Measurements from ENCODE around the gene TUBGCP5. TPM values are rescaled to one million over a fixed set of nuclear protein-coding genes. Genes with fewer than 3 reads are reported as not detected.

Gene TUBGCP5
- polyA plus RNA-seq, 1 experiment = 10.9 TPM

- ChIA-PET CTCF (no interaction called here), POLR2A (no interaction called here)
- Histone ChIP-seq H3K27me3 (ENCODE audit: control insufficient read depth, insufficient read depth, low read length) (no peaks in the 10 kb centered on the region), H3K36me3 (ENCODE audit: control insufficient read depth, insufficient read depth, low read length) (no peaks in the 10 kb centered on the region), H3K4me3 (ENCODE audit: low read depth, low read length) (no peak overlapping the region)
- DNase-seq (ENCODE audit: low read depth) = no peak
- TF ChIP-seq, protein P1, sequence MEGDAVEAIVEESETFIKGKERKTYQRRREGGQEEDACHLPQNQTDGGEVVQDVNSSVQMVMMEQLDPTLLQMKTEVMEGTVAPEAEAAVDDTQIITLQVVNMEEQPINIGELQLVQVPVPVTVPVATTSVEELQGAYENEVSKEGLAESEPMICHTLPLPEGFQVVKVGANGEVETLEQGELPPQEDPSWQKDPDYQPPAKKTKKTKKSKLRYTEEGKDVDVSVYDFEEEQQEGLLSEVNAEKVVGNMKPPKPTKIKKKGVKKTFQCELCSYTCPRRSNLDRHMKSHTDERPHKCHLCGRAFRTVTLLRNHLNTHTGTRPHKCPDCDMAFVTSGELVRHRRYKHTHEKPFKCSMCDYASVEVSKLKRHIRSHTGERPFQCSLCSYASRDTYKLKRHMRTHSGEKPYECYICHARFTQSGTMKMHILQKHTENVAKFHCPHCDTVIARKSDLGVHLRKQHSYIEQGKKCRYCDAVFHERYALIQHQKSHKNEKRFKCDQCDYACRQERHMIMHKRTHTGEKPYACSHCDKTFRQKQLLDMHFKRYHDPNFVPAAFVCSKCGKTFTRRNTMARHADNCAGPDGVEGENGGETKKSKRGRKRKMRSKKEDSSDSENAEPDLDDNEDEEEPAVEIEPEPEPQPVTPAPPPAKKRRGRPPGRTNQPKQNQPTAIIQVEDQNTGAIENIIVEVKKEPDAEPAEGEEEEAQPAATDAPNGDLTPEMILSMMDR (IDR thresholded peaks at IDR 0.05; ENCODE audit: insufficient read depth, low read depth, low read length) = no peak
These were observed 28.0 kb upstream of the TUBGCP5 start for GRCh38 chr15:23067416-23067815.

- Histone ChIP-seq H3K27me3 (ENCODE audit: control insufficient read depth, insufficient read depth, low read length) (no peaks in the 10 kb centered on the region), H3K36me3 (ENCODE audit: control insufficient read depth, insufficient read depth, low read length) (no peaks in the 10 kb centered on the region), H3K4me3 (ENCODE audit: low read depth, low read length) (no peak overlapping the region)
- ChIA-PET POLR2A (no interaction called here), CTCF (no interaction called here)
- no peak for DNase-seq (ENCODE audit: low read depth)
- TF ChIP-seq, protein P1 (IDR thresholded peaks at IDR 0.05; ENCODE audit: insufficient read depth, low read depth, low read length) = no peak
These were observed 26.5 kb upstream of the TUBGCP5 start for GRCh38 chr15:23065836-23066235.

- no peak overlapping the region for H3K4me3 ChIP-seq (ENCODE audit: low read depth, low read length)
- POLR2A ChIA-PET = no interaction called here
- DNase-seq (ENCODE audit: low read depth) = no peak
- no peaks in the 10 kb centered on the region for H3K36me3 ChIP-seq (ENCODE audit: control insufficient read depth, insufficient read depth, low read length)
- H3K27me3 ChIP-seq (ENCODE audit: control insufficient read depth, insufficient read depth, low read length) = no peaks in the 10 kb centered on the region
- TF ChIP-seq, protein P1 (IDR thresholded peaks at IDR 0.05; ENCODE audit: insufficient read depth, low read depth, low read length) = no peak
- CTCF ChIA-PET = no interaction called here
These were observed 24.8 kb upstream of the TUBGCP5 start for GRCh38 chr15:23064156-23064555.

GRCh38 chr15:23057707-23058106 lies 18.3 kb upstream of the TUBGCP5 start:
- TF ChIP-seq, protein P1 (IDR thresholded peaks at IDR 0.05; ENCODE audit: insufficient read depth, low read depth, low read length) = no peak
- no peak for DNase-seq (ENCODE audit: low read depth)
- CTCF ChIA-PET = no interaction called here
- no peak overlapping the region for H3K4me3 ChIP-seq (ENCODE audit: low read depth, low read length)
- no peaks in the 10 kb centered on the region for H3K27me3 ChIP-seq (ENCODE audit: control insufficient read depth, insufficient read depth, low read length)
- POLR2A ChIA-PET = no interaction called here
- no peaks in the 10 kb centered on the region for H3K36me3 ChIP-seq (ENCODE audit: control insufficient read depth, insufficient read depth, low read length)

GRCh38 chr15:23055316-23055715 lies 15.9 kb upstream of the TUBGCP5 start:
- Histone ChIP-seq H3K4me3 (ENCODE audit: low read depth, low read length) (no peak overlapping the region), H3K27me3 (ENCODE audit: control insufficient read depth, insufficient read depth, low read length) (no peaks in the 10 kb centered on the region), H3K36me3 (ENCODE audit: control insufficient read depth, insufficient read depth, low read length) (no peaks in the 10 kb centered on the region)
- POLR2A ChIA-PET = no interaction called here
- DNase-seq (ENCODE audit: low read depth) = no peak
- TF ChIP-seq, protein P1 (IDR thresholded peaks at IDR 0.05; ENCODE audit: insufficient read depth, low read depth, low read length) = no peak
- CTCF ChIA-PET = no interaction called here

Data from BJ (cell line).